Small intestine (tissue), 16 donors: ENCODE results near the gene RHOXF2B. TPM values are rescaled to one million over a fixed set of nuclear protein-coding genes. Genes with fewer than 3 reads are reported as not detected.
"Not testable (repeated sequence)": the region's sequence is repeated elsewhere in the genome, so short reads cannot be mapped to it uniquely, and the experiment has no call there.

Source experiments
- DNase-seq, 2 donors: peaks; one replicate each; pipeline versions ENCODE4 v3.0.0 to v3.0.0-alpha.2; 2013
- FAIRE-seq: peaks from 2 replicates; lab custom pipeline; 2012; peaks lifted over from hg19 to GRCh38; lab: Jason Lieb, UNC
- H3K27ac ChIP-seq, 3 donors: one replicate each; pipeline ENCODE4 v1.5.1; 2013; ENCODE audit warnings: low read length in 2 of 3, mild to moderate bottlenecking in 2 of 3, control low read depth in 1 of 3, inconsistent platforms in 1 of 3, low read depth in 1 of 3, moderate library complexity in 1 of 3
- H3K27me3 ChIP-seq, 3 donors: one replicate each; pipeline ENCODE4 v1.6.1; 2013; ENCODE audit warnings: low read length in 3 of 3, inconsistent platforms in 1 of 3; ENCODE audit not compliant: control insufficient read depth in 3 of 3, insufficient read depth in 3 of 3
- H3K36me3 ChIP-seq, 3 donors: one replicate each; pipeline ENCODE4 v1.6.1; 2013; ENCODE audit warnings: low read length in 3 of 3, inconsistent platforms in 1 of 3, low read depth in 1 of 3, mild to moderate bottlenecking in 1 of 3, moderate library complexity in 1 of 3; ENCODE audit not compliant: control insufficient read depth in 3 of 3, insufficient read depth in 2 of 3
- H3K4me1 ChIP-seq, 3 donors: one replicate each; pipeline ENCODE4 v1.6.1; 2013; ENCODE audit warnings: low read length in 2 of 3, inconsistent platforms in 1 of 3, low read depth in 1 of 3, mild to moderate bottlenecking in 1 of 3, moderate library complexity in 1 of 3; ENCODE audit not compliant: control insufficient read depth in 3 of 3, insufficient read depth in 2 of 3
- H3K4me3 ChIP-seq, 3 donors: one replicate each; pipeline ENCODE4 v1.5.1; 2013; ENCODE audit warnings: low read length in 3 of 3, control low read depth in 1 of 3, inconsistent platforms in 1 of 3, low read depth in 1 of 3, mild to moderate bottlenecking in 1 of 3, moderate library complexity in 1 of 3
- H3K9me3 ChIP-seq, 2 donors: one replicate each; pipeline ENCODE4 v1.6.1; 2013; ENCODE audit warnings: low read depth in 1 of 2, low read length in 1 of 2; ENCODE audit not compliant: control insufficient read depth in 2 of 2, insufficient read depth in 1 of 2
- WGBS, 3 donors: extraction: QIAGEN DNeasy Blood & Tissue Kit; methylation state at CpG; one replicate each; pipeline ENCODE4 v1.1.7; 2013; 5-methylcytosine and 5-hydroxymethylcytosine counted together
- long read RNA-seq, 10 donors: transcript quantifications; one replicate each; lab custom pipeline, GENCODE V29; 2026
- polyA plus RNA-seq, 4 donors: library from polyadenylated mRNA; stranded (reverse) in 3 of 4; unstranded in 1 of 4; fragments of 200-250 nt in 3 of 4; fragments of 120-200 nt in 1 of 4; gene quantifications; one replicate each; pipeline versions ENCODE4 v1.2.1 to v1.2.3, GENCODE V29; 2013
- donor health status: healthy with polysubstance abuse.
- donor health status: control.
- donor health status: control.
- donor health status: Bipolar disorder and iron deficiency.
- donor health status: healthy.

RHOXF2B gene
- not detected for polyA plus RNA-seq
- long read RNA-seq, donor 1: 0 reads
- long read RNA-seq, donor 2: 0 reads
- long read RNA-seq, donor 3: 0 reads
- long read RNA-seq, donor 4: 0 reads
- long read RNA-seq, donor 5: 0 reads
- long read RNA-seq, donor 6: 0 reads
- long read RNA-seq, donor 7: 0 reads
- long read RNA-seq, donor 8: 0 reads
- long read RNA-seq, donor 9: 0 reads
- long read RNA-seq, donor 10: 0 reads

GRCh38 chrX:120077590-120077989 is at the start of gene RHOXF2B:
TSS of gene RHOXF2B (minus strand) at chrX:120077690. CDS start at chrX:120077552, 138 bp downstream.
- H3K4me1 ChIP-seq, H3K27me3 ChIP-seq, H3K27ac ChIP-seq, DNase-seq, FAIRE-seq, H3K4me3 ChIP-seq, H3K9me3 ChIP-seq, H3K36me3 ChIP-seq: not testable (repeated sequence)
- no CpG with 5 or more reads among the region's 15 CpGs for WGBS, 3 donors

- peak in 1 of 2 donors; percentile 8 for DNase-seq
- Histone ChIP-seq H3K27me3 (no peaks in the 10 kb centered on the region), H3K4me3 (no peak overlapping the region), H3K4me1 (no peaks in the 10 kb centered on the region), H3K9me3 (no peaks in the 10 kb centered on the region), H3K27ac (no peak overlapping the region), H3K36me3 (no peaks in the 10 kb centered on the region)
- FAIRE-seq: no peak
- WGBS, 3 donors: 67 to 91% (median 83%) methylated on average over 3 of the region's 3 CpGs
Measured at GRCh38 chrX:120125444-120125843, 48.0 kb upstream of the RHOXF2B start.

GRCh38 chrX:120120223-120120622 is 42.7 kb upstream of the RHOXF2B start:
- 70 to 91% (median 88%) methylated on average over 12 of the region's 12 CpGs for WGBS, 3 donors
- Histone ChIP-seq H3K27ac (no peak overlapping the region), H3K4me1 (no peaks in the 10 kb centered on the region), H3K4me3 (no peak overlapping the region), H3K36me3 (no peaks in the 10 kb centered on the region), H3K9me3 (no peaks in the 10 kb centered on the region), H3K27me3 (no peaks in the 10 kb centered on the region)
- FAIRE-seq: no peak
- DNase-seq: no peak

GRCh38 chrX:120115438-120115963 is 38.0 kb upstream of the RHOXF2B start, which contains the start of gene RHOXF1:
TSS of gene RHOXF1 (minus strand) at chrX:120115913. CDS start at chrX:120115862, 51 bp downstream.
- no peak for DNase-seq

GRCh38 chrX:120111611-120112010 is 34.1 kb upstream of the RHOXF2B start:
- no peak for DNase-seq
- H3K36me3 ChIP-seq: no peaks in the 10 kb centered on the region
- no peak overlapping the region for H3K27ac ChIP-seq
- no peaks in the 10 kb centered on the region for H3K27me3 ChIP-seq
- H3K4me1 ChIP-seq: no peaks in the 10 kb centered on the region
- FAIRE-seq: no peak
- H3K4me3 ChIP-seq: no peak overlapping the region
- no peaks in the 10 kb centered on the region for H3K9me3 ChIP-seq

More at GRCh38 chrX:120115438-120115963, 38.0 kb upstream of the RHOXF2B start, which contains the start of gene RHOXF1:
- no peaks in the 10 kb centered on the region for H3K36me3 ChIP-seq
- no peak within 1 kb of the TSS for H3K27ac ChIP-seq
- FAIRE-seq: no peak
- WGBS, 3 donors: 92 to 97% (median 96%) methylated on average over 27 to 35 of the region's 35 CpGs
- H3K9me3 ChIP-seq: no peaks in the 10 kb centered on the region
- no peak within 1 kb of the TSS for H3K4me3 ChIP-seq
- no peaks in the 10 kb centered on the region for H3K4me1 ChIP-seq
- no peaks in the 10 kb centered on the region for H3K27me3 ChIP-seq

GRCh38 chrX:120109378-120109777 is 31.9 kb upstream of the RHOXF2B start:
- DNase-seq: no peak
- Histone ChIP-seq H3K4me1 (no peaks in the 10 kb centered on the region), H3K27me3 (no peaks in the 10 kb centered on the region), H3K9me3 (no peaks in the 10 kb centered on the region), H3K36me3 (no peaks in the 10 kb centered on the region), H3K4me3 (no peak overlapping the region), H3K27ac (no peak overlapping the region)
- 78 to 87% (median 83%) methylated on average over 1 of the region's 1 CpG for WGBS, 3 donors
- FAIRE-seq: no peak

GRCh38 chrX:120104707-120105106 is 27.2 kb upstream of the RHOXF2B start:
- not testable (repeated sequence) for H3K27me3 ChIP-seq, FAIRE-seq, H3K9me3 ChIP-seq, DNase-seq, H3K4me3 ChIP-seq, H3K27ac ChIP-seq, H3K4me1 ChIP-seq, H3K36me3 ChIP-seq
- 62 to 95% (median 84%) methylated on average over 2 of the region's 2 CpGs for WGBS, 3 donors

- not testable (repeated sequence) for H3K27me3 ChIP-seq, H3K27ac ChIP-seq, FAIRE-seq, DNase-seq, H3K4me1 ChIP-seq, H3K9me3 ChIP-seq, H3K36me3 ChIP-seq, H3K4me3 ChIP-seq
- 76 to 91% (median 76%) methylated on average over 2 of the region's 2 CpGs for WGBS, 3 donors
Measured at GRCh38 chrX:120101057-120101456, 23.6 kb upstream of the RHOXF2B start.
